Glutamatergic neuron (in vitro differentiated cells): ENCODE data around the gene SKP2. TPM values are rescaled to one million over a fixed set of nuclear protein-coding genes. Genes with fewer than 3 reads are reported as not detected.
A peak's percentile ranks its signal among the peaks of the same experiment; 100 is the strongest.

Source experiments
- DNase-seq: peaks from one replicate; pipeline ENCODE4 v3.0.0; 2022
- H3K27ac Mint-ChIP-seq: one replicate; pipeline ENCODE4 v1.8.0; 2020; ENCODE audit warnings: mild to moderate bottlenecking, mixed read lengths, inconsistent platforms; ENCODE audit not compliant: unreplicated experiment
- H3K27me3 Mint-ChIP-seq: one replicate; pipeline ENCODE4 v1.8.0; 2020; ENCODE audit warnings: mild to moderate bottlenecking, moderate library complexity, mixed read lengths, inconsistent platforms; ENCODE audit not compliant: unreplicated experiment
- H3K36me3 Mint-ChIP-seq: one replicate; pipeline ENCODE4 v1.8.0; 2020; ENCODE audit warnings: mild to moderate bottlenecking, mixed read lengths, inconsistent platforms; ENCODE audit not compliant: unreplicated experiment
- H3K4me1 Mint-ChIP-seq: one replicate; pipeline ENCODE4 v1.8.0; 2020; ENCODE audit warnings: mild to moderate bottlenecking, low read depth, mixed read lengths, inconsistent platforms; ENCODE audit not compliant: unreplicated experiment
- H3K4me3 Mint-ChIP-seq: one replicate; pipeline ENCODE4 v1.8.0; 2020; ENCODE audit warnings: mild to moderate bottlenecking, mixed read lengths, inconsistent platforms; ENCODE audit not compliant: unreplicated experiment
- H3K9me3 Mint-ChIP-seq: one replicate; pipeline ENCODE4 v1.8.0; 2020; ENCODE audit warnings: mild to moderate bottlenecking, moderate library complexity, mixed read lengths, inconsistent platforms; ENCODE audit not compliant: unreplicated experiment
- CTCF ChIP-seq: fragments of 200-600 bp; sonication (generic); IDR thresholded peaks from one replicate; pipeline ENCODE4 v1.5.0; 2021; ENCODE audit not compliant: partially characterized antibody, unreplicated experiment
- long read RNA-seq: library from polyadenylated mRNA; unstranded; transcript quantifications from one replicate; pipeline ENCODE4 v2.0.0, GENCODE V29; 2020; ENCODE audit not compliant: unreplicated experiment
- total RNA-seq: library from RNA; stranded (reverse); fragmentation: NEBNext Ultra II Directional; extraction: Animal tissue kit (Norgen Biotek cat#: 25700); gene quantifications from one replicate; pipeline ENCODE4 v1.2.1, GENCODE V29; 2021; ENCODE audit not compliant: unreplicated experiment

Gene SKP2
- 47.8 TPM for total RNA-seq
- long read RNA-seq, transcript SKP2-201 (10 exons, 1,537 nt) = major isoform, 6 of 7 reads
- long read RNA-seq, partial matches to known transcripts = 0 of 7 reads
- long read RNA-seq, other reads (novel, unspliced or antisense) = 1 of 7 reads

- Mint-ChIP-seq H3K36me3 (no peaks in the 10 kb centered on the region), H3K4me3 (peak within 1 kb of the TSS; percentile 98), H3K9me3 (peaks cover 6% of the 10 kb centered on the region), H3K27me3 (peaks cover 6% of the 10 kb centered on the region), H3K4me1 (peaks cover 29% of the 10 kb centered on the region), H3K27ac (peak within 1 kb of the TSS; percentile 95)
- no peak for TF ChIP-seq CTCF
- peak; percentile 98 for DNase-seq
Measured at GRCh38 chr5:36151434-36152323, at the start of gene SKP2, which contains the start of gene LMBRD2. Gene SKP2 (plus strand): TSS chr5:36152111. CDS start chr5:36152263, 152 bp downstream. Gene LMBRD2 (minus strand): TSS chr5:36151887. CDS start chr5:36143349, 8,538 bp downstream.

- Mint-ChIP-seq H3K4me1 (no peaks in the 10 kb centered on the region), H3K27ac (no peak overlapping the region), H3K4me3 (no peak overlapping the region), H3K9me3 (no peaks in the 10 kb centered on the region), H3K27me3 (no peaks in the 10 kb centered on the region), H3K36me3 (peaks cover 6% of the 10 kb centered on the region)
- no peak for DNase-seq
- no peak for TF ChIP-seq CTCF
Measured at GRCh38 chr5:36105819-36106218, 46.1 kb upstream of the SKP2 start.

- no peaks in the 10 kb centered on the region for H3K9me3 Mint-ChIP-seq
- DNase-seq = no peak
- H3K4me1 Mint-ChIP-seq = no peaks in the 10 kb centered on the region
- H3K36me3 Mint-ChIP-seq = peaks cover 6% of the 10 kb centered on the region
- H3K27me3 Mint-ChIP-seq = no peaks in the 10 kb centered on the region
- TF ChIP-seq CTCF = no peak
- H3K4me3 Mint-ChIP-seq = no peak overlapping the region
- H3K27ac Mint-ChIP-seq = no peak overlapping the region
Measured at GRCh38 chr5:36108758-36109460, 43.0 kb upstream of the SKP2 start.

- no peaks in the 10 kb centered on the region for H3K4me1 Mint-ChIP-seq
- H3K9me3 Mint-ChIP-seq = no peaks in the 10 kb centered on the region
- H3K36me3 Mint-ChIP-seq = peaks cover 6% of the 10 kb centered on the region
- H3K27ac Mint-ChIP-seq = no peak overlapping the region
- no peak for DNase-seq
- no peak overlapping the region for H3K4me3 Mint-ChIP-seq
- no peak for TF ChIP-seq CTCF
- H3K27me3 Mint-ChIP-seq = no peaks in the 10 kb centered on the region
Measured at GRCh38 chr5:36111238-36111637, 40.7 kb upstream of the SKP2 start.
